Fibroblast of mammary gland (primary cell): ENCODE measurements around the gene KLHL36.

Source experiments
- DNase-seq: peaks from one replicate; pipeline ENCODE4 v3.0.0-alpha.2; 2010; ENCODE audit warnings: low read depth
- H3K4me3 ChIP-seq: 2 replicates; pipeline ENCODE4 v1.5.1; 2011; ENCODE audit warnings: low read depth, mild to moderate bottlenecking, low read length, moderate library complexity; ENCODE audit not compliant: control insufficient read depth
- TF ChIP-seq, protein P1 (sequence below): conservative IDR thresholded peaks from 2 replicates; pipeline ENCODE4 v1.5.1; 2011; ENCODE audit warnings: low read depth, low read length, inconsistent platforms; ENCODE audit not compliant: control insufficient read depth, insufficient read depth

The KLHL36 gene

DNA sequence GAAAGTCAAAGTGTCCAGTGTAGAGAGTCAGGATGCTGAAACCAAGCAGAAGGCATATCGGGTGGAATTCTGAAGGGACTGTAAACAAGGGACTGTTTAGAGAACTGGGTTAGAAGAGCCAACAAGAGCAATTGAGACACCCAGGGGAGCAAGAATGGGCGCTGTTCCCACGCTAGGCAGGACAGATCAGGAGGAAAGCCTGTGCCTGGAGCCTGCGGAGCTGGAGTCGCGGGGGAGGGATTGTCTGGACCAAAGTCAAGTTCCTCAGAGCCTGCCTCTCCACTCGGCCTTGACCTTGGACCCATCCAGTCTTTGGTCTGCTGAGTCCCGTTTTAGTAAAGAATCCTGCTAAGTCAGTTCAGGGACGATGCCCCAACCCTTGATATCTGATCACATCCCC, 14.7 kb upstream of the KLHL36 start:
- TF ChIP-seq, protein P1, sequence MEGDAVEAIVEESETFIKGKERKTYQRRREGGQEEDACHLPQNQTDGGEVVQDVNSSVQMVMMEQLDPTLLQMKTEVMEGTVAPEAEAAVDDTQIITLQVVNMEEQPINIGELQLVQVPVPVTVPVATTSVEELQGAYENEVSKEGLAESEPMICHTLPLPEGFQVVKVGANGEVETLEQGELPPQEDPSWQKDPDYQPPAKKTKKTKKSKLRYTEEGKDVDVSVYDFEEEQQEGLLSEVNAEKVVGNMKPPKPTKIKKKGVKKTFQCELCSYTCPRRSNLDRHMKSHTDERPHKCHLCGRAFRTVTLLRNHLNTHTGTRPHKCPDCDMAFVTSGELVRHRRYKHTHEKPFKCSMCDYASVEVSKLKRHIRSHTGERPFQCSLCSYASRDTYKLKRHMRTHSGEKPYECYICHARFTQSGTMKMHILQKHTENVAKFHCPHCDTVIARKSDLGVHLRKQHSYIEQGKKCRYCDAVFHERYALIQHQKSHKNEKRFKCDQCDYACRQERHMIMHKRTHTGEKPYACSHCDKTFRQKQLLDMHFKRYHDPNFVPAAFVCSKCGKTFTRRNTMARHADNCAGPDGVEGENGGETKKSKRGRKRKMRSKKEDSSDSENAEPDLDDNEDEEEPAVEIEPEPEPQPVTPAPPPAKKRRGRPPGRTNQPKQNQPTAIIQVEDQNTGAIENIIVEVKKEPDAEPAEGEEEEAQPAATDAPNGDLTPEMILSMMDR = no peak
- DNase-seq = peak; percentile 76
- H3K4me3 ChIP-seq = no peak overlapping the region

DNA sequence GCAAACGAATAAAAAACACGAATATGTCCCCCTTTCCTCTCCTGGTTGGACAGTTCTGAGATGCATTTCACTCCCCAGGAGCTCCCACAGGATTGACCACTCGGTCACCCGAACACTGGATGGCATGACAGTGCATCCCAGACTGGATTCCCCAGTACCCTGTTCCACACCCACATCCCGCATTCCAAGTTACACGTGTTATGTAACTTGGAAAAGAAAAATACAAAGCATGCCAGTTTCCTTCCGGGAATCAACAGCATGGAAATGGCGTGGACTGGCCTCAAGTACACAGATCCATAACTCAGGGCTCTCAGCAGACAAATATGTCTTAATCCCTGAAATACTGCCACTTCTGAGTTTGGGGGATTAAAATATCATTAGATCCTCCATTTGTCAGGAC, 12.6 kb upstream of the KLHL36 start:
- no peak for DNase-seq
- TF ChIP-seq, protein P1 = no peak

DNA sequence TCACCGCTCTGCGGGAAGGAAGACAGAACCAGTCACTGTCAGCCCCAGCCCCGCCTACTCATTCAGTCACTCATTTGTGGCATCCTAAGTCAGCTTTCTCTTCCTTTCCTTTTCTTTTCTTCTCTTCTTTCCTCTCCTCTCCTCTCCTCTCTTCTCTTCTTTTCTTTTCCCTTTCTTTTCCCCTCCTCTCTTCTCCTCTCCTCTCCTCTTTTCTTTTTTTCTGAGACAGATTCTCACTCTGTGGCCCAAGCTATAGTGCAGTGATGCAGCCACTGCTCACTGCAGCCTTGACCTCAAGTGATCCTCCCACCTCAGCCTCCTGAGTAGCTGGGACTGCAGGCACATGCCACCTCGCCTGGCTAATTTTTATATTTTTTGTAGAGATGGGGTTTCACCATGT, 10.6 kb upstream of the KLHL36 start:
- DNase-seq = no peak
- no peak overlapping the region for H3K4me3 ChIP-seq
- TF ChIP-seq, protein P1 = no peak

More for the DNA sequence above, 12.6 kb upstream of the KLHL36 start:
- no peak overlapping the region for H3K4me3 ChIP-seq

DNA sequence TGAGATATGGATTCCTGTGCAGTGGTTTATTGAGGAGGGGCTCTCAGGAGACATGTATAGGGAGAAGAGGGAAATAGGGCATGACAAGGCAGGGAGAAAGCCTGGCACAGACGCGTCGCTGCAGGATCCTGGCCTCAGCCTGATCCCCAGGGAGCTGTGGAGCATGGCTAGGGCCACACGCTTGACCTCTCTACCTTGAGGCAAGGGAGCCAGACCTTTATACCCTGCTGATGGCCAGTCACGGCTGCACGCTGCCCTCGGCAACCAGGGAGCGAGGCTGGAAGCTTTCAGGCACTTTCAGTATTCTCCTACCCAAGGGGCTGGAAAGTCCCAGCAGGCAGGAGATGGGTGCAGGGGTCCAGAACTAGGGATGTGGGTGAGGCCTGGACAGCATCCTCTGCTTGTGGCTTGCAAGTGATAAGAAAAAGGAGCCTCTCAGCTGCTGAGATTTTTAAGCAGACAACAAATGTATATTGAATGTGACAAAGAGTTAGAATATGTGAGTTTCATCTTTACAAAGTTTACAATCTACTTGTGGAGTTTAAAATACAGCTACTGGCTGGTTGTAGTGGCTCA, 10.0 kb upstream of the KLHL36 start:
- no peak for DNase-seq
- no peak overlapping the region for H3K4me3 ChIP-seq
- TF ChIP-seq, protein P1 = no peak

DNA sequence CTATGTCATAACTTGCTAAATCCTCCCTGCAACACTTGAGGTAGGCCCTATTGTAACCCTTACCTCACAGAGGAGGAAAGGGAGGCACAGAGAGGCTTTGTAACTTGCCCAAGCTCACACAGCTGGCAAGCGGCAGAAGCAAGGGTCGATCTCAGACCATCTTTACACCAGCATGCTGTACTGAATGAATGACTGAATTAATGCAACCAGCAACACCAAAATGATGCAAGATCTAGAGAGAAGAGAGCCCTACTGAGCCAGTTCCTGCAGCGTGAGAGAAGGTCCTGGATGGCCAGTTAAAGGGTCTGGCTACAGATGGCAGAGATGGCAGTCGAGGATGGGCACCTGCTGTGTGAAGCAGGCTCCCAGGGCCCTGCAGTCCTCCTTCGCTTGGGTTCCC, 8.2 kb upstream of the KLHL36 start:
- TF ChIP-seq, protein P1 = no peak
- no peak overlapping the region for H3K4me3 ChIP-seq
- no peak for DNase-seq

DNA sequence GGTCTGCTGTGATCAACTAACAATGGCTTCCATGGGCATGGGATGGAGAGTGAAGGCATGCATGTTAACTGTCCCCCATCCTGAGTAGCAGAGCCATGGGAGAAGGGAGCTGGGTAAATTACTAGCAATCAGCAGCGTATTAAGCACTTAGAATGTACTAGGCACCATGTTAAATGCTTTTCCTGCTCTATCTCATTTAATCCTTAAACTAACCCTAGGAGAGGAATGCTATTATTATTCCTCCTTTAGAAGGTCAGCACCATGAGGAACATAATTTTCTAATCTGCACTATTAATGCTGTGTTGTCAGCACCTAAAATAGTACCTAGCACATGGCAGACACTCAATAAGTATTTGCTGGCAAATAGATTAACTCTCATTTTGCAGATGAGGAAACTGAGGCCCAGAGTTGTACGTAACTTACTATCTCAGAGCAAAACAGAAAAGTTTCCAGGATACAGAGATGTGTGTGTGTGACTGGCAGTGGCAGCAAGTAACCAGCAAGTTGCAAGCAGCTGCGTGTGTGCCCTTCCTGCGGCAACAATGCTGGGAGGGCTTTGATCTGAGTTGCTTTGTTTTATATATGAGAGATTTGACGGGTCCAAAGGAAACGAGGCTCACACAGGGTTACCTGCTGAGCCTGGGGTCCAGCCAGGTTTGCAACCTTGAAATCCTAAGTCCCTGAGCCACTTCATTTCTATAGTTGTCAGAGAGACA, 6.5 kb upstream of the KLHL36 start:
- DNase-seq = no peak
- H3K4me3 ChIP-seq = no peak overlapping the region
- TF ChIP-seq, protein P1 = no peak
